Skeletal muscle cell (primary cell): Measurements from ENCODE around the gene SMIM8.
"Not testable (repeated sequence)": the region's sequence is repeated elsewhere in the genome, so short reads cannot be mapped to it uniquely, and the experiment has no call there.

Source experiments
- DNase-seq: peaks from one replicate; pipeline ENCODE4 v3.0.0-alpha.2; 2010; ENCODE audit warnings: low read depth
- H3K4me3 ChIP-seq: 2 replicates; pipeline ENCODE4 v1.5.1; 2011; ENCODE audit warnings: low read depth, mild to moderate bottlenecking, control low read depth, low read length, moderate library complexity

SMIM8 gene

GRCh38 chr6:87322304-87323212 is at the start of gene SMIM8:
SMIM8 (plus strand) TSS chr6:87322588; CDS start chr6:87337032, 14,444 bp downstream.
- peak within 1 kb of the TSS; percentile 86 for H3K4me3 ChIP-seq
- peak; percentile 45 for DNase-seq

DNA sequence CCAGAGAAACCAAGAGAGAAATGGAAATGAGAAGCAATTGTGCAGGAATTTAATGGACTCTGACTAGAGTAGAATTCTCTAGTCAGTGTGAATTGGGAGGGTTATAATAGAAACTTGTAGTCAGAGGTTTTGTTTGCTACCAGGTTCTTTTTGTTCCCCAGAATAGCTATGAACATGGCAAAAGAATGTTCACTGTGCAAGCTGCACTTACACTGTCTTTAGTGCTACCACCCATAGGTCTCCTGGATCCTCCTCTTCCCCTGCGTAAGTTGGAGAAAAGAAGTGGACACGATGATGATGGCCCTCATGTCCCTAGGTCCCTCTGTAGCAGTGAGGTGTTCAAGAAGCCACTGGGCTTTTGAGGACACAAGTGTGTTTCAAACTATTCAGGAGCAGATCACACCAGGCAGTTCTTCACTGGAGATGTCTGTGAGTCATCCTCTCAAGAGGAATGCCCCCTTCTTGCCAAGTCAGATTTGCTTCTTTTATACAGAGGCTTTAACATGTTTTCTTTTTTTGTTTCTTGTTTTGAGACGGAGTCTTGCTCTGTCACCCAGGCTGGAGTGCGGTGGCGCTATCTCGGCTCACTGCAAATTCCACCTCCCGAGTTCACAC is 47.6 kb upstream of the SMIM8 start:
- peak; percentile 45 for DNase-seq
- no peak overlapping the region for H3K4me3 ChIP-seq

DNA sequence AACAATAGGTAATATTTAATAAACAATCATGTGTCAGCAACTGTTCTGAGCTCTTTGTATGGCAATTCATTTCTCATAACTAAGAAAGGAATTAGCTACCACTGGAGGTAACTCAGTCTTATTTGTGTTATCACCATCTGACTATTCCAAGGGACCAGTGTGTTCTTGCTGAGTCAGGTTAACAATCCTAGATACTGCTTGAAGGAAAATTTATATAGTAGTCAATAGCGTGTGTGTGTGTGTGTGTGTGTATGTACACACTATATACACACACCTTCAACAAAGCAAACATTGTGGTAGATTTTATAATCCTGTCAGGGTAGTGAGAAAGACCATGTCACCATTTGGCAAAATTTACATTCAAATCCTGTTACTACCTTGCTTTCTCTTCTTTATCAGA is 45.8 kb upstream of the SMIM8 start:
- no peak overlapping the region for H3K4me3 ChIP-seq
- no peak for DNase-seq

DNA sequence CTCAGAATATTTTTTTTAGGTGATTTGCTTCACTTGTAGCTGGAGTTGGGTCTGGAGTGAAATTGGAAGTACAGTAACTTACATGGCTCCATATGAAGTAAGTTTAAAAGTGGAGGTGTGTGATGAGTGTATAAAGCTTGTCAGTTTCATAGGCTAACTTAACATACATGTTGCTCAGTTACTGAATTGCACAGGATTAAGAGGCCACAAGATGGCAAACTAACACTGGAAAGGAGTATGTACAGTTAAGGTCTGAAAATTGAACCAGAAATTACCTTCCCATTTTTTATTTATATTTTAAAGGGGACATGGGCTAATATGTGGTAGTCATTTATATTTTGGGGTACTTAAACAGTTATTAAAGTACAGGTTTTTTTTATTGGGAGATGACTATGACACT is 45.3 kb upstream of the SMIM8 start:
- DNase-seq = no peak
- no peak overlapping the region for H3K4me3 ChIP-seq

DNA sequence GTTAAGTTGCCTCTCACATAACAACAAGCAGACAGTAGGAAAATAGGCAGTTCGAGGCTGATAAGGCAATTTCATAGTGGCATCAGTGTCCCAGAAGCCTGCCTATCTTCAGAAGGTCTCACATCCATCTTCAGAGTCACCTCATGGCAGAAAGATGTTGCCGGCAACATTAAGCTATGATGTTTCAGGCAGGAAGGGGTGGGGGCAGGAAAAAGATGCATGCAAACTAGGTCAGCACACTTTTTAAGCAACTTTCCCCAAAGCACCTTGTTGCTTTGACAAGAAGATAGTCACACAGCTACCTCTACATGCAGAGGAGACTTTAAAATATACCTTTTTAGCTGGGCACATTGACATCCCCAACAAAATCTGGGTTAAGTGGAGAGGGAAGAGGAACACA is 43.2 kb upstream of the SMIM8 start:
- no peak for DNase-seq
- no peak overlapping the region for H3K4me3 ChIP-seq

GRCh38 chr6:87281426-87281825 is 41.0 kb upstream of the SMIM8 start:
- no peak overlapping the region for H3K4me3 ChIP-seq
- no peak for DNase-seq

- peak; percentile 10 for DNase-seq
- H3K4me3 ChIP-seq = no peak overlapping the region
Observed at GRCh38 chr6:87282743-87283142, 39.6 kb upstream of the SMIM8 start.

GRCh38 chr6:87283461-87283860 is 38.9 kb upstream of the SMIM8 start:
- no peak overlapping the region for H3K4me3 ChIP-seq
- no peak for DNase-seq

DNA sequence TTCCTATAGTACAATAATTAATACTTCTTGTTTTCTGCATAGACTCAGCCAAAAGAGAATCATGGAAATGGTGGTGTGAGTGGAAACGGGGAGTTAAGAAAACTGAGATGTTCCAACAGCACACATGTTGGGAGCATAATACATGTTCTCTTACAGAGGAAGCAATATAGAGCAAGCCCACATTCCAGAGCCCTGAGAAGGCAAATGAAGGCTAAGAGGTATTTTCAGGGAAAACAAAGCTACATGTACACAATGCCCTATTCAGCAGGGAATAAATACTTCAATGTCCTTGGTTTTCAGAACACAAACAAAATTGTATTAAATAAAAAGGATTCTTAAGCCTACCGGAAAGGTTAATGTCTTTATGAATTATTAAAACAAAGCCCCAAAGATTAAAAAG is 35.1 kb upstream of the SMIM8 start:
- no peak for DNase-seq
- H3K4me3 ChIP-seq = no peak overlapping the region

DNA sequence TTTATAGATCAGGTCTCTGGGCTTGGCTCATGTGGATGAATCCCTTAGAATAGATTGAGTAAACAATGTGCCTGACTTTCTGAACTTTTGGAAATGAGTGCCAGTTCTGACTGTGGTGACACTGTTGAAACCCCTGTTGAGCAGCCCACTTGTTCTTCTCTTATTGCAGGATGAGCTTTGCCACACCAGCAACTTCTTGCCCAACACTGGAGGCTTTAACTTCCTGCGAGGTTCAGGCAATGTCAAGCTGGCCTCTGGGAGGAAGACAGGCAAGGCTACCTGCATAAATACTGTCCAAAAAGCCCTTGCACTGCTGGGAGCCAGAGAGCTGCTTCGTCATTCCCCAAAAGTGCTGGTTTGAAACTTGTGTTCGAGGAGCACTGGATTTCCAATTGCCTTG is 32.8 kb upstream of the SMIM8 start:
- no peak for DNase-seq
- no peak overlapping the region for H3K4me3 ChIP-seq

- H3K4me3 ChIP-seq = no peak overlapping the region
- no peak for DNase-seq
Observed at GRCh38 chr6:87291883-87292282, 30.5 kb upstream of the SMIM8 start.

DNA sequence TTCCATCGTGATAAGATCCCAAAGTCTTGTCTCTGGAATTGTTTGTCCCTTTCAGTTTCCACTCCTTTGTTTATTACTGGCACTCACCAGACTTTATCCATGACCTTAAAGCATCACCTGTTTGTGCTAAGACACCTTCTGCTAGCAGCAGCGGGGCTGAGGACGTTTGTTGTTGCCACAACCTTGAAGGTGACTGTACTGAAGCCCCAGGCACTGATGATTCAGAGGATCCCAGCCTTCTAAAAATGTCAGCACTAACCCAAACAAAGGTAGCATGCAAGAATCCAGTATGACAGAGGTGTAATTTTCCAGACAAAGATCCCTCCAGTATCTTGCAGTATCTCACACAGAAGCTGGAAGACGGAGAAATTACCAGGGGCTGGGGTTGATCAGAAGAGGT is 28.9 kb upstream of the SMIM8 start:
- DNase-seq = no peak
- H3K4me3 ChIP-seq = no peak overlapping the region

DNA sequence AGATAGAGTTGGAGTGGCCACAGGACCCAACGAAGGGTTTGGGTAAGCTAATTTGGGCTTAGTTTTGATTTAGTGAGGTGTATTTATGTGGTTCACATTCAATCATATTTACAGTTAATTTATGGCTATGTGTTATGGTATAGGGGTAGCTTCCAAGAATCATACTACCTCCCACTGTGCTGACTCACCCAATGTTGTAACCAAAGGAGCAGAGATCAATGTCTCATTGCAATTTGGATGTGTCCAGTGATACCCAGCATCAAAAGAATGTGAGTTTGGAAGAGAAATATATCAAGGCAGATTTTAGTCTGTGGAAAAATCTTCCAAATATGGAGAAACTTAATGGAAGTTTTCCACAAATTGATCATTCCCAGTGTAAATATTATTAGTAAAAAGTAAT is 25.3 kb upstream of the SMIM8 start:
- peak; percentile 48 for DNase-seq
- H3K4me3 ChIP-seq = no peak overlapping the region

DNA sequence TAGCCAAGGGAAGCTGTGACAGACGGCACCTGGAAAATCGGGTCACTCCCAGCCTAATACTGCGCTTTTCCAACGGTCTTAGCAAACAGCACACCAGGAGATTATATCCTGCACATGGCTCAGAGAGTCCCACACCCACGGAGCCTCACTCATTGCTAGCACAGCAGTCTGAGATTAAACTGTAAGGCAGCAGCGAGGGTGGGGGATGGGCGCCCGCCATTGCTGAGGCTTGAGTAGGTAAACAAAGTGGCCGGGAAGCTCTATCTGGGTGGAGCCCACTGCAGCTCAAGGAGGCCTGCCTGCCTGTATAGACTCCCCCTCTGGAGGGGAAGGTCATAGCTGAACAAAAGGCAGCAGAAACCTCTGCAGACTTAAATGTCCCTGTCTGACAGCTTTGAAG is 21.1 kb upstream of the SMIM8 start:
- DNase-seq, H3K4me3 ChIP-seq: not testable (repeated sequence)

GRCh38 chr6:87308970-87309369 is 13.4 kb upstream of the SMIM8 start:
- DNase-seq = no peak
- no peak overlapping the region for H3K4me3 ChIP-seq

DNA sequence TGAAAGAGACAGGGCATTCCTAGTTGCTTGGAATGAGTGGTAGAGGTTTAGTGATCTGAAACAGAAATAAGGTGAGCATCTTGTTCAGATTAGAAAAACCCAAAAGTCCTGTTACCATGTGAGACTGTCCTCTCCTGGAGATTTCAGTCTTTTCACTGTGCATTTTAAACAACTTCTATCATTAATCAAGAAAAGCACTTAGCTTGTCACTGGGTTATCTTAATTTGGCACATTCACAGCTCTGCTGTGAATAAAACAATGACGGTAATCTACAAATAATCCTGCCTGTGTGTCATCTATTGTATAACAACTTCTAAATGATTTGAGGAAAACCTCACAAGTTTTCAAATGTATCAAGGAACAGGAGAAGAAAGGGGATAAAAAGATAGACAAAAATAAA is 9.5 kb upstream of the SMIM8 start:
- DNase-seq = no peak

GRCh38 chr6:87315071-87315470 is 7.3 kb upstream of the SMIM8 start:
- H3K4me3 ChIP-seq = no peak overlapping the region
- no peak for DNase-seq

More for the DNA sequence above, 9.5 kb upstream of the SMIM8 start:
- H3K4me3 ChIP-seq = no peak overlapping the region

DNA sequence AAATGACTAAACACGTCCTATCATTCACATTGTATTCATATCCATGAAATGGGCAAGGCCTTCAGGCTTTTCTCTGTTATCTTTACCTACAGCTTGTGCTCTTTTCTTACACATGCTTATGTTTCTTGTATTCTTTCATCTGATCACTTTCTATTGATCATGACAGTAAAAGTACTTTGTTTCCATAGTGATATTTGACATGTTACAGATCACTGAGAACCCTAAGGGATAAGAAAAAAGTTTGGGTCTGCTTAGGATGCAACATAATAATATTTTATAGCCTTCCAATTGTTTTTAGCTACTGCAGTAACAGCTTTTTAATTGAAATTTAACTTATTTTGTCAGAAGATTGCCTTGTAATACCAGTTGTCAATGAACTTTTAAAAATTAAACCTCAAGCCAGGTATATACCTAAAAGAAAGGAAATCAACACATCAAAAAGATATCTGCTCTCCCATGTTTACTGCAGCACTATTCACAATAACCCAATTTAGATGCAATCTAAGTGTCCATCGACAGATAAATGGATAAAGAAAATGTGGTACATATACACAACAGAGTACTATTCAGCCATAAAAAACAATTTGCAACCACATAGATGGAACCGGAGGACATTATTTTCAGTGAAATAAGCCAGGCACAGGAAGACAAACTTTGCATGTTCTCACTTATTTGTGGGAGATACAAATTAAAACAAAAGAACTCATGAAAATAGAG is 3.0 kb upstream of the SMIM8 start:
- H3K4me3 ChIP-seq = no peak overlapping the region
- no peak for DNase-seq

GRCh38 chr6:87323880-87324279 is 1.5 kb downstream of the SMIM8 start:
- H3K4me3 ChIP-seq, DNase-seq: not testable (repeated sequence)

GRCh38 chr6:87330961-87331360 is 8.6 kb downstream of the SMIM8 start:
- DNase-seq = no peak
- no peak overlapping the region for H3K4me3 ChIP-seq
